Right renal pelvis (tissue), 4 donors: ENCODE results near the gene ALK. TPM values are rescaled to one million over a fixed set of nuclear protein-coding genes. Genes with fewer than 3 reads are reported as not detected.
"Not testable (repeated sequence)": the region's sequence is repeated elsewhere in the genome, so short reads cannot be mapped to it uniquely, and the experiment has no call there.

Experiments
- DNase-seq, 4 donors: peaks; one replicate each; pipeline ENCODE4 v3.0.0-alpha.2; 2013; ENCODE audit warnings: low read depth in 4 of 4, low spot score in 3 of 4, missing footprints in 1 of 4
- polyA plus RNA-seq, 4 donors: library from polyadenylated mRNA; unstranded; fragments of 120-200 nt; gene quantifications; one replicate each; pipeline ENCODE4 v1.2.1, GENCODE V29; 2013; ENCODE audit not compliant: insufficient read length in 4 of 4

The ALK gene
- polyA plus RNA-seq, 4 donors: 0.11 to 0.50 (median 0.29) TPM

DNA sequence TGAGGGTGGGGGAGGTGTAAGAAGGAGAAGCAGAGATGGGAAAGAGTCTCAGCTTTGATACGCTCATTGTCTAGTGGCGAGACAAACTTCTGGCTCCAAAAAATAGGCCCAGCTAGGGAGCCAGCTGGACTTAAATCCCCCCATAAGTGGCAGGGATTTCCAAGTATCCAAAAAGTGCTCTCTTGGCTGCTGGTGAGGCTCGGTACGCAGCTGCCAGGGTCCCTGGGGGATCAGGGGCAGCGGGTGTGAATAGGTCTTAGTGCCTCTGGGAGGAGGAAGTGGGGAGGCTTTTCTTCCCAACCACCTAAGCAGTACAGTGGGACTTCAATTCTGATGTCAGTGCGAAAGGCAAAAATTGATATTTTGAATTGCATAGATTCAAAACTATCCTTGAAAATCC, 73.5 kb downstream of the ALK start:
- no peak for DNase-seq

DNA sequence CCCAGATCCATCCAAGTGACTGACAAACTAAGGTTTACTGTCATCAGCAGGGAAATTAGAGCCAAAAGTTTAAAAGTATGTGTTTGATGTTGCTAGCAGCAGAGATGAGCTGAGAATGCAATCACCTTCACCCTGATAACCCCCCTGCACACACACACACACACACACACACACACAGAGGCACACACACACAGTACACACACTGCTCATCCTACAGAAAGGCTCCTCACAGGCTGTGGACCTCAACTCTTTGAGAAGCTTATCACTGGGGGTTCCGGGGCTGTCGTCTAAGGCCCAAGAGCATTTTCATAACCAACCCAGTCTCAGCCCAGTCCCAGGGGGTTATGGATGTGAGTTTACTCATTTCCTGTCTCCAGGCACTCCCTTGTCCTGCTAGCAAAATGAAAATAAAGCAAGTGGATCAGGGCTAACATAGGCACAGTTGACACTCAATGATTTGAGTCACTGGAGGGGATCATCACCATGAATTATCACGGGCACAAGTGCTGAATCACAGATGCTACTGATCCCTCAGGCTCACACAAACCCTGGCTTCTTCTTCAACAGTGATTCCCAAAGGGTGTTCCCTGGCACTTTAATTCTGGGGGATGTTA, 76.6 kb downstream of the ALK start:
- no peak for DNase-seq

DNA sequence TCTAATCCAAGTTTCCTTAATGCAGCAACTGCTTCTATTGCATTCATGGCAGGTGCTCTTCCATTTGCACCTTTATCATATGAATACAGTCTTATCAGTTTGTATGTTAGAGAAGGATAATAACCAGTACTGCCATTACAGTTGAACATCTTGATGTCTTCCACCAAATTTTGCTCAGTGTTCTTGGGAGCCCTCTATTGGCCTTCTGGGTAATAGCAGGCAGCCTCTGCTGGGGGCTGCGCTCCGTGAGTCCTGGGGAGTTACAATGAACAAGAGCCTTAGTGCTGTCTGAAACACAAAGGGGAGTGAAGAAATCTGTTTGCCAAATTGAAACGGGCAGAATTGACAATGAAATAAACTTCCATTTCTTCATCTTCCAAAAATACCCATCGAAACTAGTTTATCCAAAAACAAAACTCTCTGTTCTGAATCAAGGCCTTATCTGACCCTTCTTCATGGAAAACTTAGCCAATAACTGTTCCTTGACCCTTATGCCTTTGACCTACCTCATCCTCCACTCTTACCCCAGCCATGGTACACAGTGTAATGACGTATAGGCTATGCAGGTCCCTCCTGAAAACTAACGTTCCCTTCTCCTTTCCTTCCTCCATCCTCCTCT, 79.9 kb downstream of the ALK start:
- peak in 3 of 4 donors; percentile 1 to 4 (median 3) for DNase-seq

DNA sequence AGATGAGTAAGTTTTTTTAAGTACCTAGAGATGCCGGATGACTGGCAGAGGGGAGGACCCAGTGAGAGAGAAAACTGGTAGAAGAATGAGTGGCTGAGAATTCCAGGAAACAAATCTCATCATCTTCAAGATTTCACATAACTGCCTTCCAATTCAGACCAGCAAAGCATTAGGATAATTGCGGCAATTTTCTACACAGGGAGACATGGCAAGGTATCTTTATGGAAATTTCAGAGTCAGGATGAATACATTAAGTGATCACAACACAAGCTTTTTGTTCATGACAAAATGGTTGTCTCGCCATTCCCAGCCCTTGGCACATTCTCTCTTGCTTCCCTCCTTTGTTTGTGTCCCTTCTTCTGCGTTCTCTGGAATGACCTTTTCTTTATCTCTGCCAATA, 82.1 kb downstream of the ALK start:
- DNase-seq: no peak

DNA sequence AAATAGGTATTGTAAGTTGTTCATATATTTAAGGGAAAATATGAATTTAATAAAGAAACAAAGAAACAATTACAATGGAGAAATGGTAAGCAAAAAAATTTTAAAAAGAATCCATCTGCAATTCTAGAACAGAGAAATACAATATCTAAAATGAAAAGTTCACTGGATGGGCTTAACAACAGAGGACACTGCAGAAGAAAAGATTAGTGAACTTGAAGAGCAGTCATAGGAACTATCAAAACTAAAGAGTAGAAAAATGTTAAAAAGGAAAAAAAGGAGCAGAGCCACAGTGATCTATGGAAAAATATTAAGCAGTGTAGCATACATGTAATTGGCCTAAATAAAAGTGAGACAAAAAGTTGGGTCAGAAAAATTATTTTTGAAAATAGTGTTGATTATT, 83.5 kb downstream of the ALK start:
- no peak for DNase-seq

DNA sequence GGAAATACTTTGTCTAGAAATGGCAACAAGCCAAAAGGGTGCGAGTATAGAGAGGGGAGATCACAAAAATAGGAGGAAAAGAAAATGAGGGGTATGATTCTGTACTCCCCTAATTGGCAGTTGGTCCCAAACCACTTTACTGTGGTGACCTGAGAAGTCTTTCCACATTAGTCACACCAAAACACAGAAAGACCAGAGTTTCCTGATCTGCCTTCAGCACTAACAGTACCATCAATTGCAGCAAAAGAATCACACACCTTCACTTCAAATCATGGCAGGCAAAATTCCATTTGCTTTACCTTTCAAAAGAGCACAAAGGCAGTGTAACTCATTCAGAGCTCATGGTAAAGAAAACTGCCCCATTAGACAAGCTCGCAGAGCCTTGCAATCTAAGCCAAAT, 86.8 kb downstream of the ALK start:
- DNase-seq: no peak

DNA sequence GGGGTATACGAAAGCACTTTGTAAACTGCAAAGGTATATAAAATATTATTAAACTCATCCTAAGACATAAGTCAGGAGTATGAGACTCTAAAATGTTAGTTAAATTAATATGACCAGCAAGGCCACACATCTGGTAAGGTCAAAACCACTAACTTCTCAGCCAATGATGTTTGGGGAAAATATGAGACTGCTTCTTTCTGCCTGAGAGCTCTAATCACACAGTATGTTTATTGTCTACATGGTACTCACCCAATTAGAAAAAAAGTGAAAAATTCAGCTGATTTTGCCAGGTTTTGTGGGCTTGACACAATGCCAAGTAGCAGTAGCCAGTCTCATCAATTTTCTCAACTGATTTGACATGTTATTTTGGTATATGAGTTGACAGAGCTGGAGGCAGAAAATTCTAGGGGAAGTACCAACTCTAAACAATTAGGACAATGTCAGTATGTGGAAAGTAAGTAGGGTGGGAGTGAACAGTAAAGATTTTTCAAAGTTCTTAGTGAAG, 87.3 kb downstream of the ALK start:
- no peak for DNase-seq

DNA sequence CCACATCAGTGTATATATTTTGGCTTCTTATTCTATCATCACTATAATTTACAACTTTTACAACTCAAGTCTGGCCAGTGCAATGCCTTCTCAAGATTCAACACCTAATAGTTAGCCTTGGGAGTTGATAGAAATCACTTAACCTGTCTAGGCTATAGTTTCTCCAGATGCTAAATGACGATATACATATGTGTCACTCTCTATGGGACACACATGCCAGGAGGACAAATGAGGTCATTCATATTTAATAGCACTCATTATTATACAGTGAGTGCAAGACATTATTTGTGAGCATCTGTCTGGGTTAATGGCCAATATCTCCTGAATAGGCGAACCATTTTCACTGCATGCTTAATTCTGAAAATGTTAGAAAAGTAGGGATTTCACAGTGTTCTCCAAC, 89.8 kb downstream of the ALK start:
- DNase-seq: no peak

DNA sequence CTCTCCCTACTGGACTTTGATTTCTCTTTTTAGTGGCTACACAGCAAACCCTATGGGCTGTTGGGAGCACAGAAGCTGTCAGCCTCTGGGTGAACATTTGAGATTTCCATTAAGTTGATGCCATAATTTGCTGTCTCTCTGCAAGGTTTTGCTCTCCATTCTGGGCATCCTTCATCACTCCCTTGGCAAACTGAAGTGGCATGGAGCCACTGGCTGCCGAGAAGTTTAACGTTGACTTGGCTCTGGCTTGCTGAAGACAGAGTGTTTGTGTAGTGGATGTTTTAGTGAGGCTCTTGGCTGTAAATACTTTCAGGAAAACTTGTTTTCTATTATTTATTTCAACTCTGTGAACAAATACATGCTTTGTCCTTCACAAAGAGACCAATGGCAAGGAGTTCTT, 91.5 kb downstream of the ALK start:
- no peak for DNase-seq

DNA sequence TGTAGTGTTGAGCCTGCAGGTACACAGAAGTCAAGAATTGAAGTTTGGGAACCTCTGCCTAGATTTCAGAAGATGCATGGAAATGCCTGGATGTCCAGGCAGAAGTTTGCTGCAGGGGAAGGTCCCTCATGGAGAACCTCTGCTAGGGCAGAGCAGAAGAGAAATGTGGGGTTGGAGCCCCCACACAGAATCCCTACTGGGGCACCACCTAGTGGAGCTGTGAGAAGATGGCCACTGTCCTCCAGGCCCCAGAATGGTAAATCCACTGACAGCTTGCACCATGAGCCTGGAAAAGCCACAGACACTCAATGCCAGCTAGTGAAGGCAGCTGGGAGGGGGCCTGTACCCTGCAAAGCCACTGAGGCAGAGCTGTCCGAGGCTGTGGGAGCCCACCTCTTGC, 97.2 kb downstream of the ALK start:
- DNase-seq: not testable (repeated sequence)

DNA sequence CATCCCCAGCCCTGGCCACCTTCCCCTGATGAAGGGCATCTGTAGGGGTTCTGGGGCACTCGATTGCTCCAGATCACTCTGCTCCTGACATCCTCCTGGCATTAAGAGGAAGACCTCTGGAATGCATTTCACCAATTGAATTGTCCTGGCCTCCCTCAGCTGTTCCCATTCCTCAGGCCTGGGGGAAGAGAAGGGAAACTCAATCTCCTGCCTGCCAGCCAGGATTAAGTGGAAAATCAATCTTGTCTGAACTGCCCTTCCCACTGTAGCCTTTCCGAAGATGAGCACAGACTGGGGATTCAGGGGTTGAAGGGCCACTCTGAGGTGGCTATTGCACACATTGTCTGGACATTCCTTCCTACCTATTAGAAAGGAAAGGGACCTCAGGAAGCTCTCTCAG, 99.8 kb downstream of the ALK start:
- no peak for DNase-seq

DNA sequence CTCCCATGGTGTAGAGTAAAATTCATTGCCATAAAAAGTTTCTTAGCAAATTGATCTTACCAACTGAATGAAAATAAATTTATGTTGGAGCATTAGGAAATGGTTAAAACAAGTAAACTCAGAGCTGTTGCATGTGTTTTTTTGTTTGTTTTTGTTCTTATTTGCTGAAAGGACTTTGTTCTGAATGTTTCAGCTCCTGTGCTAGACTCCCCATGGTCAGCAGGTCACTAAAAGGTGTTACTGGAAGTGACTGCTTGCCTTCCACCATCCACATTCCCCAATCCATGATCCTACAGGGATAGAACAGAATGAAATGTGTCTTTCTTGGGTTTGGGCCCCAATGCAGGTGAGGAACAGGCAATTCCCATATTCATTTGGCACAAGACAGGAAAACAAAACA, 101.8 kb downstream of the ALK start:
- no peak for DNase-seq

DNA sequence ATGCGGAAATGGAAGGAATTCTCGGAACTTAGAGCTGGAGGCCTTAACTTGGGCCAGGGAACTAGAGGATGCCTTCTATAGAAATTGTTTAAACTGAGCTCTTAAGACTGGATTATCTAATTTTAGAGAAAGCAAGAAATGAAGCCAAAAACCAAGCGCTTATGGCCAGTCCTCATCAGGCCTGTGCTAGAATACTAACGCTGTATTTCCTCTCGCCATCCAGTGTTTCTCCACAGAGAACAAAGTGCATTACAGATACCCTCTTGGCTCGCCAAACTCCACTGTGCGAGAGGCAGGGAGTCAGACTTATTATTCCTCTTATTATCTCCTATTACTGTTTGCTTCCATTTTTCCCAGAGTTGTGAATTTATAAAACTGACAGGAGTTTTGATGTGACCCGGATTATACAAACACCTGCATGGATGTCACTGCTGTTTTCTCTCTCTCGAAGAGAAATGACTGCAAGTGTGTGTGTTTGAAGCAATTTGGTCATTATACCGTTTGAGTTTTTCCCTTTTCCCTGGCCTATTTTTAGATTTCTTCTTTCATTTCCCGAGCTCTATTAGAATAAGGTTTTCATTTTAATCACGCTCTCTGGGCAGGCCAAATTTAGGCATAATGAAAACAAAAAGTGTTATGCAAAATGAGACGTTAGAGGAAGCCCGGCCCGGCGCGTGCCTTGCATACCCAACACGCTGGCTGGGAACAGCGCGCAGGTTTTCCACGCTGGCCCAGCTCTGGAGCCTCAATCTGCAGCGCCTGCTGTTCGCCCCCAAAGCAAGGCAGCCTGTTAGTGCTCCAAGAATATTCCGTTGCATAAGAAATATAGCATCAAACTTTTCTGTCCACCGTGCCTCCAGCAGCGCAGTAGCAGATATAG, 103.3 kb downstream of the ALK start:
- DNase-seq: no peak

DNA sequence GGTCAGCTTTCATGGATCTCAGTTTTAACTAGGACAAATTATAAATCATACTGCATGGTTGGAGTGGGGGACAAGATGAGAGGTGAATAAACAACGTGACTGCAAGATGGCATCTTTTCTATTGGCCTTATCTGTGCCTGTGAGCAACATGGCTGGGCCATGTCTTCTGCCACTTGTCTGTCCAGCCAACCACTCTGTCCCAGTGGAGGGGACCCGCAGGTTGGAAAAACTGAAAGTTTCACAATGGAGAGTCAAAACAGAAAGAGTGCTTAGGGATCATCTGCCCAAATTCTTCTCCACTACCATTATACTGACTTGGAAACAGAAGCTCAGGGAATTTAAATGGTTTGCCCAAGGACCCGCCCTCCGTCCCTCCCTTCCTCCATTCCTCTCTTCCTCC, 104.1 kb downstream of the ALK start:
- DNase-seq: no peak

DNA sequence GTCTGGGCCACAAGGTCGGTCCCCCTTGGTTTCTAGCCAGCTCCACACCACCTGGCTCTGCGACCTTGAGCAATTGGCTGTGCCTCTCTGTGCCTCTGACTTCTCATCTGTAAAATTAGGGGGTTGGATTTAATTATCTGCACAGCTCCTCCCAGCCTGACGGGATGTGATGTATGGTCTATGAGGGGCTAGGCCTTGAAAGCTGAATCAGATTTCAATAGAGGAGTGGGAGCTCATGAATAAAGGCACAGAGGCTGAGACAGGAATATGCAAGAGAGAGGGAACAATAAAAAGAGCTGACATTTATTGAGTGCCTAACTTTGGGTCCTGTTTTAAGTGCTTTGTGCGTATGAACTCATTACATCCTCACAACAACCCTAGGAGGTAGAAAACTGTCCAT, 104.7 kb downstream of the ALK start:
- no peak for DNase-seq

DNA sequence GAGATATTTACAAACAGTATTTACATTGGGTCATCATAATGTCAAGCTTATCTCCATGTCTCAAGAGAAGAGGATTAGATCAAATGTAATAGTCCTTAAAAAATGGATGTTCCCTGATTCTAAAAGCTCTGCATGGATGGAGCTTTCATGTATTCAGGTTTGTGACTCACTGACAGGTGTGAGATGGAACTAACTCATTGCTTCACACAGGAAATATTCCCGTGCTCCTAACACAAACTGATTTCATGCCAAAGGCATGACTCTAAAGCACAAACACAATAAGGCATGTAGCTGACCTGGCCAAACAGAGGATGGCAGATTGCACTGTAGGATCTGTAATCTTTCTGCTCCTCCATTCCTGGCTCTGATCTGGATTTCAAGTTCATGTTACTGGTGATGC, 110.0 kb downstream of the ALK start:
- DNase-seq: no peak

DNA sequence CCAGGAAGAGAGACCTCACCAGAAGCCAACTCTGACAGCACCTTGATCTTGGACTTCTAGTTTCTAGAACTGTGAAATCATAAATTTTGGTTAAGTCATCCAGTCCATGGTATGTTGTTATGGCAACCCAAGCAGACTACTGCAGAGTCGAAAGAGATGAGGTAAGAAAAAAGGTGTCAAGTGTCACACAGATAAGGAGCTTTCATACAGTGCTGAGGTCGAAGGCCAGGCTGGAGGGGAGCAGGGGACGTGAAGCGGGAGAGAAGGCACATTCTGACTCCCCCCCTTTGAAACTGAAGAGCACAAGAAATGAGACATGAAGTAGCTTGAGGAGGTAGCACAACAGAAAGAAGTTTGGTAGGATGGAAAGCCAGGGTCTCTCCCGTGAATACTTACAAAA, 110.4 kb downstream of the ALK start:
- DNase-seq: no peak

DNA sequence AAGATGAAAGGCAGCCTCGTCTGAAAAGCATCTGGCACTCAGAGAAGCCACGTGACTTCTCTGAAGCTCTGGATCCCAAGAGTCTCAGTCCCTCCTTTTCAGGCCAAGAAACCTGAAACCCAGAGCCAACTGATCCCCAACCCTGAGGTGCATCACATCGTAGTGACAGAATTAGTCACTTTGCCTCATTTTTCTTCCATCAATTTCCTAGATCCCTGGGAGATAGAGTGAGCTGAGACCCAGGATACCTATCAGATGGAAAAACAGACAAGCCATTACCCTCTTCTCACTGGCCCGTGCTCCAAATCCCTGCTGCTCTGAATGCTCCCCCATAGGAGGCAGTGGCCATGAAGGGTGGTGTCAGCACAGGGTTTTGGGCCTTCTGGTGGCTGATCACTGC, 113.1 kb downstream of the ALK start:
- DNase-seq: no peak

DNA sequence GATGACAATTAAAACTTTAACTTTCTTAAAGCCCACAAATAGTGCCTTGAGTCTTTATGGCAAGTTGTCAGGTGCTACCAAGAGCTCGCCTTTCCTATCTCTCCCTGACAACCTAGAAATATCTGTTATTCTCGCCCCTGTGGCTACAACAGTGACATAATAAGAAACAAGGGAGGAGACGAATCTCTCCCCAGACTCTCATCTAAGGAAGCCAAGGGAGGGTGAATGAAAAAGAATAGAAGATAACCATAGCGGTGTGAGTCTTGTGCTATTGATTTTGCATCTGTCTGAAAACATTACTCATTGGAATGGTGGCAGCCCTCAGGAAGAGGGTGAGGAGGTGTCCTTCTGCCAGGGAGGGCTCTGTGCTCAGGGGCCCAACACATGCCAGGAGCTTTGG, 114.3 kb downstream of the ALK start:
- no peak for DNase-seq

DNA sequence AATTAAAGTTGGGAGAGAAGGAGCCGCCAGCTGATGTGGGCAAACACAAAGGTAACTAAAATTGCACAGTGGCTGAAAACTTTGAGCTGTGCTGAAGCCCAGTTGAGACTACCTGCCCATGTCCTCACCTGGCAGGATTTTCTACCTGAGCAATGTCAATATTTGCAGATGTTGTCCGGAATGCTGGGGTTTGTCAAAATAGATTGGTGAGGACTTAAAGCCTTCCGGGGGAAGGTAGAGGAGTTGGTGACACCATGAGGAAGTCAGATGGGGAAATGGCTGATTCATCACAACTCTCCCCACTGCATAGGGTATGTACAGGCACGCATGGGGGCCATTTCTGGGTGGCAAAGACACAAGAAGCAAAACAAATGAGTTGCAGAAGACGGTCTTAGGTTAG, 114.9 kb downstream of the ALK start:
- DNase-seq: no peak

DNA sequence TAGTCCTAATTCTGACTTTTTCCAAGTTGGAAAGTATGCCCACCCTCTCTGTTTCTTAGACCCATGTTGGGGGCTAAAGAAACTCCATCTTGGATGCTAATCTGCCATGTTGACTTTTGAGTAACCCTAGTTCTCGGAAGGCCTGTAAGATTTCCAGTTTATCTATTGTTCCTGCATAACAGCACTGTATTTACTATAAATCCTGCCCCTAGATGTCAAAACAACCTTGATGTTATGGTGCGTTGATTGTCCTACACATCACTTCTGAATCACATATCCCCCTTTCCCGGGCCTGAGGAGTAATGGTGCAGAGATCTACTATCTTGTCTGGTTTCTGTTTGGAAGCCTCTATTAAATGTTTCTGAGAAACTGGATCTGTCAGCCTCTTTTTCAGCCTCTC, 116.7 kb downstream of the ALK start:
- DNase-seq: no peak

DNA sequence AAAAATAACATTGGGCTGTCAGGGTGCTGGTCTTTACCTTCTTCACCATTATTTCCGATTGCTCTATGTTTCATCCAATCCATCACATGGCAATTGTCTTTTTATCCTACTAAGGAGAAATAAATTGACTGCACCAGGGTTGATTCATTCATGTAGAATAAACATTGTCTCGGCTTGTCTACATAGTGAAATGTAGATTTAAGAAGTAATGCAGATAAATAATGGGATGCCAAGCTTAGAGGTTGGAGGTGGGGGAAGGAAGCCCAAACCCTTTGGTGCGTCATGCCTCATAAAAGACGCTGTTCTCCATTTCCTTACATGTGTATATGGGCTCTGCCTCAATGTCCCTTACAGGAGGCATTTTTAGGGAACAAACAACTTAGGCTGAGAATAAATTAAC, 117.8 kb downstream of the ALK start:
- no peak for DNase-seq
